GM12891 (cell line): Measurements from ENCODE around the gene PSMB2.

ENCODE experiments used
- PAX5 ChIP-seq: IDR thresholded peaks from 2 replicates; pipeline ENCODE4 v1.6.1; 2011; ENCODE audit warnings: low read length, moderate library complexity, mild to moderate bottlenecking; ENCODE audit not compliant: insufficient read depth, severe bottlenecking
- POLR2A ChIP-seq: IDR thresholded peaks from 2 replicates; pipeline ENCODE4 v1.6.1; 2011; ENCODE audit warnings: low read depth, low read length, control low read depth
- POLR2AphosphoS5 ChIP-seq: IDR thresholded peaks from 2 replicates; pipeline ENCODE4 v1.6.1; 2011; ENCODE audit warnings: low read depth, low read length, control low read depth
- SPI1 ChIP-seq: IDR thresholded peaks from 2 replicates; pipeline ENCODE4 v1.6.1; 2011; ENCODE audit warnings: low read depth, low read length, control low read depth
- TAF1 ChIP-seq: IDR thresholded peaks from 2 replicates; pipeline ENCODE4 v1.6.1; 2011; ENCODE audit warnings: low read depth, low read length, control low read depth

DNA sequence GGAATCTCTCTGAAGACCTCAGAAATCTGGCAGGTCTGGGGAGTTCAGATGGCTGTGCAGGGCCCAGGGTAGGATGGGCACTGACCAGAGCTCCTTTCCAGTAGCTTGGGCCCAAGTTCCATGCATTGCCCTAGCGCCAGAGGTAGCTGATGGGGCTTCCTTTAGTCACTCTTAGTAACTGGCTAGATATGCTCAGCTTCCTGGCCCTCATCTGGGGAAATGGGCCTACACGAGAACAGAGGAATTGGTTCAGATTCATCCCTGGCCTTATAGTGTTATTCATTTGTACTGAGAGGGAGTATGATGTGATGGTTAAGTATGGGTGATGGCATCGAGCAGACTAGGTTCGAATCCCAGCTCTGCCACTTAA, 15.5 kb upstream of the PSMB2 start:
- TF ChIP-seq POLR2AphosphoS5 (no peak), POLR2A (no peak), PAX5 (no peak), SPI1 (no peak), TAF1 (no peak)
